Activated CD4-positive, CD25-positive, alpha-beta regulatory T cell treated with anti-CD3 and anti-CD28 coated beads, Interleukin-2, amount 50 U/mL, for 16 hours (primary cell): ENCODE data around the gene ZNF692.
A peak's percentile ranks its signal among the peaks of the same experiment; 100 is the strongest.
"Not testable (repeated sequence)": the region's sequence is repeated elsewhere in the genome, so short reads cannot be mapped to it uniquely, and the experiment has no call there.

Source experiments
- DNase-seq: peaks from one replicate; pipeline ENCODE4 v3.0.0-alpha.2; 2020; ENCODE audit warnings: low read depth, low spot score

ZNF692 gene

GRCh38 chr1:248882427-248882826, 23.5 kb upstream of the ZNF692 start:
- DNase-seq: not testable (repeated sequence)

DNA sequence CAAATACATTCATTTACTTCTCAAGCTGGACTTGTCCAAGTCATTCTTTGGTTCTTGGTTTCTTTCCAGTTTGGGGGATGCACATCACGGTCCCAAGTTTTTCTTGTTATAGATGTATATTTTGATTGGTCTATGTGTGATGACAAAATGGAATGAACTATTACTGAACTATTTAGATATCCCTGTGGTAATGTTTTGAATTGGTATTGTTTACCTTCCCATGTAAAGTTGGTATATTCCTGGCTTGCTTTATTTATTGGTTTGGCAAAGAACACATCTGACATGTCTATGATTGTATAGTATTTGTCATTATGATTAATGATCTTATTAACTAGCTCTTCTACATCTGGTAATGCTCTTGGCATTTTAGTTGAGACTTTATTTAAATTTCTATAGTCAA, 22.4 kb upstream of the ZNF692 start:
- DNase-seq: no peak

GRCh38 chr1:248873993-248874533, 15.2 kb upstream of the ZNF692 start:
- peak; percentile 65 for DNase-seq

- peak; percentile 78 for DNase-seq
Observed at GRCh38 chr1:248873409-248873992, 14.6 kb upstream of the ZNF692 start.

DNA sequence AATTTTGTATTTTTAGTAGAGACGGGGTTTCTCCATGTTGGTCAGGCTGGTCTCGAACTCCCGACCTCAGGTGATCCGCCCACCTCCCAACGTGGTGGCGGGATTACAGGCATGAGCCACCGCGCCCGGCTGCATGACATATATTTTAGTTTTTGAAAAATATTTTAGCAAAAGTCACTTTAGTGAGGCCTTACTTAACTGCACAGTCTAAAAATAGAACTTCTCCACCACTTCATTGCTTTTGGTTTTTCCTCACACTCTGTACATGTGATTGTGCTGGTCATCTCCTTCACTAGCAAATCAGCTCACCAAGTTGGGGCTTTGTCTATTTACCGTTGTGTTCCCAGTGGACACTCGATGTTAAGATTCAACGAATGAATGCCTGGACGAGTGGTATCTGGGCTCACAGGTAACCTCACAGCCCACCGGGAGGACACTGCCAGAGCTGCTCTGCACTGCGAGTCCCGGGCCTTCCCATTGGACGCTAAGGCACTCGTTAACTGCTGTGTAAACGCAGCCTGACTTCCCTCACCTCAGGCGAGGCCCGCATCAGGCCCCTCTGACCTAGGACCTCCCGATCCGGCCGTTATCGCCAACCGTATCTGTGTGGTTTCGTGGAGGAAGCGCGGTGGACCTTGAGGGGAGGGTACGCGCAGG, 14.0 kb upstream of the ZNF692 start:
- DNase-seq: no peak

GRCh38 chr1:248871837-248872401, 13.0 kb upstream of the ZNF692 start:
- DNase-seq: no peak

DNA sequence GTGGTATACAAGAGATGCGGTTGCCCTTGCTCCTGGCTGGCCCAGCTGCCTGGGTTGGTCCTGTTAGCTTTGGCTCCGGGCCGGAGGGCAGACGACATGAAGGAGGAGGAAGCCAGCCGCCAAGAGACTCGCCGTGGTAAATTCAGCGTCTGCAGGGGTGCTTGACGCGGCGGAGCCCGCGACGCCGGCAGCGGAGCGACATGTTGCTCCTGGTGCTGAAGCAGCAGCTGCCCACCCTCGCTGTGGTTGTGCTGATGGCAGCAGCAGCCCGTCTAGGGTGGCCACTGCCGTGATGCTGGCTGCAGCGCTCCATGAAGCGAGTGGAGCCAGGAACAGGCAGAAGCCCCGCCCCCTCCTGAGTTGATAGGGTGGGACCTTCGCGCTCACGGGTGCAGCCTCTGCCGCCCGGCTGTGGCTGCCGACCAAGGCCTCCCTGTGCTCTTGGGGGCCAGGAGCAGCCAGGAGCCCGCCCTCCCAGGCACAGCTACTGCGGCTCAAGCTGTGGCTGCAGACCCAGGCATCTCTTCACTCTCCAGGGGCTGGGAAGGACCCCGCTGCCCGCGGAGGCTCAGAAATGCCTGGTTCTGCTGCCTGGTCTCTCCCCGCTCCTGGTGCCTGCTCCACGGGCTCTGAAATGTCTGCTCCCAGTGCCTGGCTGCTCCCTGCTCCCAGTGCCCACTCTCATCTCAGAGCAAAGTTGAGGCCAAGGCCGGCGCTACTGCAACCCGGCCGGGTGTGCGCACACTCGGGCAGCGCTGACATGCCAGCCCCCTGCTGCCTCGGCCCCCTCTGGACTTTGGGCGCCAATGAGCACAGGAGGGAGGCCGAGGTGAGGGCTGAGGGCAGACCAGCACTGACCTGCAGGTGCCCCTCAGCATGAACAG, 4.4 kb upstream of the ZNF692 start:
- DNase-seq: peak; percentile 58

DNA sequence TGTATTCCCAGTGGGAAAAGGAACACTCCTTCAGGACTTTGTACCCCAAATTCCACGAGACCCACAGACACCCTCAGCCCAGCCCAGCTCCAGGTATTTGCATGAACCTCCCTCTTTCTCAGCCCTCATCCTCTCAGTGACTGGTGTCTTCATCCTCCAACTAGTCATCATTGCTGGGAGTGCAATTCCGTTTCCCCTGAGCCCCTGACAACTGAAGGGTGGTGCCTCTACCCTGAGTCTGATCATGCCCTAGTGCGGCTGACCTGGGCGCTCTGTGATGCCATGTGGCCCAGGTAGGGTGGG, 3.8 kb upstream of the ZNF692 start:
- DNase-seq: no peak

GRCh38 chr1:248861616-248862015, 2.7 kb upstream of the ZNF692 start:
- no peak for DNase-seq

DNA sequence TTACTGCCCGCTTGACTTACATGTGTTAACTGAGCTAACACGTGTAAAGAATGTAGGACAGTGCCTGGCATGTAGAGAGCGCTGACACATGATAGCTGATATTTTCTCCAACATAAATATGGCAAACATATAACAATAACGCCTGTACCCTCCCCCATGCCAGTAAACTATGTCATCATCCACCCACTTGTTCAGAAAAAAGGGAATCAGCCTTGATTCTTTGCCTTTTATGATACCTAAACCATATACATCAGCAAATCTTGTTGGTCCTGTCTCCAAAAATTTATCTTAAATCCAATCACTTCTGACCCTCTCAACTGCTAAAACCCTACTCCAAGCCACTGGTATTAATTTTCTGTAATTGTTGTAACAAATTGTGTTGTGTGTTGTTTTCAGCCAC, 1.1 kb upstream of the ZNF692 start:
- no peak for DNase-seq

GRCh38 chr1:248858096-248858890, 592 bp downstream of the ZNF692 start:
- DNase-seq: no peak

- DNase-seq: no peak
Observed at GRCh38 chr1:248857749-248858095, 1.2 kb downstream of the ZNF692 start.

GRCh38 chr1:248857201-248857600, 1.7 kb downstream of the ZNF692 start:
- DNase-seq: no peak

DNA sequence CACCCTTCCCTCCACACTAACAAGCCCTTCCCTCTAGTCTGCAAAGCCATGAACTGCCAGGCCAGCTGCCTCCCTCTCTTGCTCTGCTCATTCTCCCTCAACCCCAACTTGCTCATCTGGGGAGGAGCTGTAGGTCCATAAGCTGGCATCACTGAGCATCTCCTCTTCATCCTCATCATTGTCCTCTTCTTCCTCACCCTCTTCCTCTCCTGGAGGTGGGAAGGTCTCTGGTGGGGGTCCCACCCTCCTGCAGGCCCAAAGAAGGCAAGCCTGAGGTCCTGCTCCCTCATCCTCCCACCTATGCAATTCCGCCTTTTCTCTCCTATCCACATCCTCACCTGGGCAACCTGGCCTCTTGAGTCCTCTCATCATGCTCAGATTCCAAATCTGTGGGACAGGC, 2.7 kb downstream of the ZNF692 start:
- DNase-seq: no peak

DNA sequence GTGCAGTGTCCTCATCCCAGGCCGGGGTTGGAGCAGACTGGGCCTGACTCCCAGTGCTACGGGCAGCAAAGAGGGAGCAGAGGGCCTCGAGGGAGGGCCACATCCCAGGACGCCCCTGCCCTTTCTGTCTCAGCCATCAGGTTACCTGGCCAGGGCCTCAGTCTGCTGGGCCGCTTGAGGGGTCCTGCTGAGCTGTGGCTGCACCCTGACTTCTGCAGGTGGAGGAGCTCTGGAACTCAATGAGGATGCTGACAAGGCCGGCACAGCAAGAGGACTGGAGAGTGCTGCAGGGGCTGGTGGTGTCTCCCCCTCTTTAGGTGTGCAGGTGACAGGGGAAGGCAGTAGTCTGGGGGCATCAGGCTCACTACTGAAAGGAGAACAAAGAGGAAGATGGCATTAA, 3.3 kb downstream of the ZNF692 start:
- no peak for DNase-seq

- no peak for DNase-seq
Observed at GRCh38 chr1:248853663-248854375, 5.1 kb downstream of the ZNF692 start.

DNA sequence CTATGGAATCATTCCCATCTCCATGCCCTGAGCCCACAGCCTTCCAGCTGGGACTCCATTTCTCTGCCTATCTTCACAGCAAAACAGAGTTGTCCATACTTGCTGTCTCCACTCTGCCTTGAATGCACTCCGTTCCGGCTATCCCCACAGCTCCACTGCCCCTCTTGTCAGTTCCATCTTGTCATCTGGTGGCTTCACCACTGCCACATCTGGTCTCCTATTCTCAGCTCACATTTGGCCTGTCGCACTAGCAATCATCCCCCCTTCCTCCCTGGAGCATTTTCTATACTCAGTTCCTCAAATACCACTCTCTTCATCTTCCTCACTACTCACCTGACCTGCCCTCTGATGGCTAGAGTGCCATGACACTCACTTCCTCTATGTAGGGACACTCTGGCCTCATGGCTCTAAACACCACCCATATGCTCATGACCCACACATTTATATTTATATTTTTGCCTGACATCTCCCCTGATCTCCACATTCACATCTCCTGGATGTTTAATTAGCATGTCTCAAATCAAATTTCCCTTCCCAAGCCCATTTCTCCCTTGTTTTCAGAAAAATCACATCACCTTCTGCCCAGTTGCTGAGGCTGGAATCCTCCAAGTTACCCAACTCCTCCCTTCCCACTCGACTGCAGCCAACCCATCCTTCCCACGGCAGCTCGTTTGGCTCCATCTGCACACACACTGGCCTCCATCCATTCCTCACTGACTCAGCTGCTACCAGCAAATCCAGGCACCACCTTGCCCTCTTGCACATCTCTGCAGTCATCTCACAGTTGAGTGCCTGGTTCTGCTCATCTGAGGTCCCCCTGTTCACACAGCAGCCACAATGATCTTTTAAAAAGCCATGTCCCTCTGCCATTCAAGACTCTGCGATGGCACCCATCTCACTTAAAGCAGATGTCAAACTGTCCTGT, 6.1 kb downstream of the ZNF692 start:
- no peak for DNase-seq

DNA sequence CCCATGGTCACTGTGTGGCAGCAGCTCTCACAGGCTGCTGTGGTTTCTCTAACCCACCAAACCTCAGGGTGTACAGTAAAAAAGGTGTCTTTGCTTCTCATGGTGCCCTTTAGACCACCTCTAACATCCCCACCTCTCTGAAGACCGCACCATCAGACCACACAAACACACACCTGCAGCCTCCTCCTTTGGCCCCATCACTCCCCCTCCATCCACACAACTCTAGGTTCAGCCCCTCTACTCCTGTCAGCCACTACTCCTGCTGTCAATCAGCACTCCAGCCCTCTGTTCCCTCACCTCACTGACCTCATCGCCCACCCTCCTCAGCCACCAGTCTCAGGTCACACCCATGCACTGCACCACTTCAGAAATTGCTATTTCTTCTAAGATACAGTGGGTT, 7.5 kb downstream of the ZNF692 start:
- no peak for DNase-seq

DNA sequence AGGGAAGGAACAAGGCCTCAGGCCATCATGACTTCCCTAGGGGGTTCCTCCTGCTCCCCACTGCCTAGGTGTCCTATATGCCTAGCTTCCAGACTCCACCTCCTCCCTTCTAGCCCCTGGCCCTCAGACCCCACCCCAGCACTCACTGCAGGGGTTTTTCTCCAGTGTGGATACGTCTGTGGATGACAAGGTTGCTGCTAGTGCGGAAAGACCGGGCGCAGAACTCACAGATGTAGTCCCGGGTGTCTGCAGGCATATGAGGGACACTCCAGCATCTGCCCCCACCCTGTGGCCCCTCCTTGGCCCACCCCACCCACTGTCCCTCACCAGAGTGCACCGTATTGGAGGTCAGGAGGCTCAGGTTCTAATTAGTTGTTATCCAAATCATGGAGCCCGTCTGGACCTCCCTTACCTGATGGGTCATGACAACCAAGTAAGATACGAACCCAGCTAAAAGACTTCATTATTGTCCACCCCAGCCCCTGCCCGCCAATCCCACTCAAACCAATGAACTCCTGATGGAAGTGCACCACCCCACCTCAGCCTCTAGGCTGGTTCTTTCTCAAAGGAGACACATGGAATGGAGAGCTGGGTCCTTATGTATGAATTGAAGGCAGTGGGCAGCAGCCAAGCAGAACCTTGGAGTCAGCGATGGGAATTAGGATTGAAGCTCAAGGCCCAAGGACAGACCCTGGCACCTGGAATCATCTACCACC, 8.2 kb downstream of the ZNF692 start:
- DNase-seq: no peak
